GM18868 (cell line): ENCODE results near the gene SYNE1.
"Not testable (repeated sequence)": the region's sequence is repeated elsewhere in the genome, so short reads cannot be mapped to it uniquely, and the experiment has no call there.

Experiments used
- ATAC-seq: cut with Tn5 transposase; IDR thresholded peaks from one replicate; pipeline ENCODE4 v1.9.1; 2021; ENCODE audit warnings: mild to moderate bottlenecking, moderate library complexity; ENCODE audit not compliant: unreplicated experiment

SYNE1 gene

DNA sequence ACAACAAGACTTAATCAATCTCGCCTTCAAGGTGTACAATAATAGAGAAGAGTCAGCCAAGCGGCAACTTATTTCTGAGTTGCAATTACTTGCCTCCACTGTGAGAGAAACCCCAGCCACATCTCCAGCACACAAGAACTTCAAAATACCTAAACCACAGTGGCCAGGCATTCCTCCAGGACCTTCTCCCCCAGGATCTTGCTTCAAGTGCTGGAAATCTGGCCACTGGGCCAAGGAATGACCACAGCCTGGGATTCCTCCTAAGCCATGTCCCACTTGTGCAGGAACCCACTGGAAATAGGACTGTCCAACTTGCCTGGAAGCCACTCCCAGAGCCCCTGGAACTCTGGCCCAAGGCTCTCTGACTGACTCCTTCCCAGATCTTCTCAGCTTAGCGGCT lies 144.9 kb downstream of the SYNE1 start:
- ATAC-seq: not testable (repeated sequence)

DNA sequence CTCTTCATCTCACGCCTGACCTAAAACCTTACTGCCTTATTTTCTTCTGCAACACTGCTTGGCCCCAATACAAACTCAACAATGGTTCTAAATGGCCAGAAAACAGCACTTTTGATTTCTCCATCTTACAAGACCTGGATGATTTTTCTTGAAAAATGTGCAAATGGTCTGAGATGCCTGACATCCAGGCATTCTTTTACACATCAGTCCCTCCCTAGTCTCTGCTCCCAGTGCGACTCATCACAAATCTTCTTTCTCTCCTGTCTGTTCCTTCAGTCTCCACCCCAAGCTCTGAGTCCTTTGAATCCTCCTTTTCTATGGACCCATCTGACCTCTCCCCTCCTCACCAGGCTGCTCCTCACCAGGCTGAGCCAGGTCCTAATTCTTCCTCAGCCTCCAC lies 145.7 kb downstream of the SYNE1 start:
- ATAC-seq: not testable (repeated sequence)

DNA sequence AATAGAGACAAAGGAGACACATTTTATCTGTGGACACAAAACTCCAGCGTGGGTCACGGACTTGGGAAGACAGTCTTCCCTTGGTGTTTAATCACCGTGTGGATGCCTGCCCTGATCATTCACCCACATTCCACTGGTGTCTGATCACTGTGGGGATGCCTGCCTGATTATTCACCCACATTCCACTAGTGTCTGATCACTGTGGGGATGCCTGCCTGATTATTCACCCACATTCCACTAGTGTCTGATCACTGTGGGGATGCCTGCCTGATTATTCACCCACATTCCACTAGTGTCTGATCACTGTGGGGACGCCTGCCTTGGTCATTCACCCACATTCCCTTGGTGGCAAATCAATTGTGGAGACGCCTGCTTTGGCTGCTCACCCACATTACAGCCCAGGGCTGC lies 146.2 kb downstream of the SYNE1 start:
- ATAC-seq: not testable (repeated sequence)

DNA sequence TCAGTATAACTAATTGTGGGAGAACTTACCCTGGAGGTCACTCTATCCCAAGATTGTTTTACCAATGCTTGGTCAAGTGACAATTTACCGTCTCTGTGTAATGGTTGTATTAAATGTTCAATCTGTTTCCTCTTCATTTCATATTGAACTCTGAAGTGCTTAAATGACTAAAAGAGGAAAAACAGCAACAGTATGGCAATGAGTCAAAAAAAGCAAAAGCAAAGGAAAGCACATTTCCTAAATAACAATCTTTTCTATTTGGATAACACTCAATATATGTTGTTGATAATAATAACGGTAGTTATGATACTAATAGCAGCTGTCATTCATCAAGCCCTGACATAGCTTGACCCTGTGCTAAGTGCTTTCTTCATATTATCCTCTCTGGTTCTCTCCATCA lies 152.4 kb downstream of the SYNE1 start:
- no peak for ATAC-seq

DNA sequence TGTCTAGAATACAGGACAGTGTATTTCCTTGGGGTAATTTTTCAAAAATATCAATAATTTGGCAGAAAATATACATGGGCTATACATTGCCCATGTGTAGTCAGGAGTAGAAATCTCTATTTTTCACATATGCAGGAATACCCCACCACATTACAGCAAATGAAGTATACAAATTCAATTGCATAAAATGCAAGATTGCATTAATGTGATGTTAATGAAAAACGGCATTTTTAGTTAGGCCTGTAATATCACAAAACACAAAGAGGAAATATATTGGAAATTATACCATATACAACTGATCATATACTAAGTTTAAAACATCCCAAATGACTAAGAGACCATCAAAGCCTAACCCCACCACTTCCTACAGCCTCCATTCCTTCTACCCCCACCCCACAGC lies 154.9 kb downstream of the SYNE1 start:
- no peak for ATAC-seq

DNA sequence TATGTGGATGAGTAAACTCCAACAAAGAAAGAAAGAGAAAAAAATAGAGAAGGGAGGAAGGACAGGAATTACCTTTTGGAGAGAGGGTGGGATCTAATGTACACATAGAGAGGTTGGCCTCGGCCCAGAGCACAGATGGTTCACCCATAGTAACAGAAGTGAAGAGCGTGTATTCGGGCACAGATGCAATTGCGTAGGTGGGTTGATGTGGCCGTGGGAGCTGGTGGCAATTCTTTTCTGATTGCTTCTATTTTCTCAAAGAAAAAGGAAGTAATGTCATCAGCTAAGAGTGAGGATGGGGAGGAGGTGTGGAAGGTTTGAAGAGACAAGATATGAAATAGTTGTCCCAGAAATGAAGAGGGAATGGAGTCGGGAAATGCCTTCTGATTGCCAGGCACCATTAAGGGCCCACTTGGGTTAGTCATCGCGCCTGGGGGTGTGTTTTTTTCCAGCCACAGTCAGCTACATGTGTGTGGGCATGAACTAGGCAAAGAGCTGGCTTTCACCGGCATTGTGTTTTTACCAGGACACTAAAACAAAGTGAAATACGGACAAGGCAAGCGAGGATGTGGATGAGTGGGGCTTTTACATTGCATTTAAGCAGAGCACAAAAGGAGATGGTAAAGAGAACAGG lies 158.7 kb downstream of the SYNE1 start:
- no peak for ATAC-seq

DNA sequence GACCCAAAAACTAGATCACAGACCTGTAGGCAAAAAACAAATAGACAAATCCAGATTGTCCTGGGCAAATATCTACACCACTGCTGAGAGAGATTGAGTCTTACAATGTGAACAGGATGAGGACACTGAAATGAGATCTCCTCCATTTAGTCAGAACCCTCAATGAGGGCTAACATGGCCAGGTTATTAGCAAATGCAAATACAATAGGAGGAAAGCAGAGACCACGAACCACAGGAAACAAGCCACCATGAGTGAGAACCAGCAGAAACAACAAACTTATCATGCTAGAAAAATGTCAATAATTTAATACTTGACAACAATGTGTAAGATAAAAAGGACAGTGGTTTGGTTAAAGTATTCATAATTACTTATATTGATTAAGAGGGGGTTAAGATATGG lies 162.8 kb downstream of the SYNE1 start:
- ATAC-seq: no peak

DNA sequence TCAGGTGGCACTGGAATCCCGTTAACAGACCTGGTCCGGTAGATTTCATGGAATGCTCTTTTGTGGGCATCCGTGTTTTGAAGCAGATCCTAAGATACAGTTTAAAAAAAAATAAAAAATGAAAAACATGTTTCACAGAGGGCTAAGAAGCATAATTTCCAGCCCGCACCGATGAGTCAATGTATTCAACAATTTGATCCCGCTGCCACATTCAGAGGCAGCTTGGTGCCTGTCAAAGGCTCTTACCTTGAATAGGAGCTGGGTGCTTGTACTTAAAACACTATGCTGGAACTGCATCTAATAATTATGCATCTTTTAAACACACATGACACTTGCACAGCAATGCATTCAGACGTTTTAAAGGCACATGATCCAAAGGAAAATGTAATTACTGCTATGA lies 164.8 kb downstream of the SYNE1 start:
- ATAC-seq: no peak

DNA sequence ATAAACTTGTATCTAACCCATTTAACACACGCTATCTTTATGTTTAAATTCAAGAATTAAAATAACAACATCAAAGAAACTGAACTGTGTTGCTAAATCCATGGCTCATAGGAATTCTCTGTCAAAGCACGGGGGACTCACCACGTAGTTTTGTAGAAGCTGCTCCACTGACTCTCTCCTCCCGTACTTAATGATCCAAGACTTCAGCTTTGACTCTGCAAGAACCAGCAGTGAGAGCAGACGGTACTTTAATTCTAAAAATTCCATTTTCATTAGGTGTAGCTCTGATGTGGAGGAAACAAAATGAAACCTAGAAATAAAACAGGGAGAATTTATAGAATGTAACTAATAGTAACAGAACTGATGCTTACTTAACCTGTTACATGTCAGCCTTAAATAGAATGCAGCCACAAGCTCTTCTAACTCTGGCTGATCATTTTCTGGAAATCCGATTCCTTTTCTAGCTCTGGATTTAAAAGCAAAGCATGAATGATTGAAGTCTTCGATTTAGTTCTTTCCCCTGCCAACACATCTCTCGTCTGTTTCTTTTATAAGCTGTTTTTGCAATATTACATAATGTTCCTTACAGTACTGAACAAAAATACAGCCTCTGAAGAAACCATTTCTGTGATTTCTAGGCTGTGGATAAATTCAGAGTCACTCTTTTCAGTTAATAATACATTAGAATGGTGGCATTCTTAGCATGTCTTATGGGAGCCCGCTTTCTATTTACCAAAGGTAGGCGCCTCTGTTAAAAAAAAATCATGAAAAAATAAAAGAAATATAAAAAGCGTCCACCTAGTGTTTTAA lies 165.5 kb downstream of the SYNE1 start:
- ATAC-seq: no peak

DNA sequence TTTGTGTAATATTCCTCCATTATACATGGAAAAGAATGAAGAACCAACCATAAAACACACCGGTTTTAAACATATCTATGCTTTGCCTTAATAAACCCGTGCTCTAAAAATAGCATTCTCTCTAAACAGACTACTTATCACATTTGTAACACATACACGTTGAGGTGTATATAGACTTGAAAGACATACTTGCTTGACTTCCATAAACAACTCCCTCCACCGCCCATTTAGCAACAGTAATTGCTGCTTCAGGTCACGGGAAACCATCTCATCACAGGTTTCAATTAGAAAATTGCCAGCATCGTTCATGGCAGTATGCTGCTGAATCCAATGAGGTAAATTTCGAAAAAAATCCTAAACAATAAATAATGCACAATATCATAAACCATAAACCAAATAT lies 174.0 kb downstream of the SYNE1 start:
- ATAC-seq: no peak

DNA sequence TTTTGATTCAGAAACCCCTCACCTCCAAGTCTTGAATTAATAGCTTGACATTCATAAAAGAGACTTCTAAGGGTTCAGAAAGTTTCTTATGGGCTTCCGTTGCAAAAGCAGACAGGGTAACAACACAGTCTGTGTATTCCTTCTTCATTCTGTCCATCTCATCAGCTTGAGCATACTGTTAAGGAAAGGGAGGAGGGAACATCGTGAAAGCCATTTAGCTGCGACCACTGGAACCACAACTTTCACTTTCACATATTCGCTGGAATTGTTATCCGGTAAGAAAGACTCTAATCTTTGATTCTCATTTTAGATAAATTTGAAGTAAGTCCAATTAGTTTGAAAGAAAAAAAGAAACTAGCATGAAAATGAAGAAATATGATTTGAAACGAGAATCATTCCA lies 174.4 kb downstream of the SYNE1 start:
- ATAC-seq: no peak

DNA sequence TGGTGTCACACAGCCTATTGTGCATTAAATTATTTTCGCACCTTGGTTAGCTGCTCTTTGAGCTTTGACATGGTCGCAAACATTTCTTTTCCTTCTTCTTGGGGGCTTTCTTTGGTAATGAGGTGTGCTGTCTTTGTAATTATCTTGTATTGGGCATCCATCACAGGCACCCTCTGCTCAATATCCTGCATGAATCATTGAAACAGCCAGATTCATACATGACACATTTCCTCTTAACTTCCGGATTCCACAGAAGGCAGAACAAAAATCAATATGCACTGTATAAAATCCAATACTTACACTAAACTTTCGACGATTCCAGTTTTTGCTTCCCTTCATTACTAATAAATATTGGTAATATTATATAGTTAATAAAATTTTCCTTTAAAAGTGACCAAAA lies 175.6 kb downstream of the SYNE1 start:
- no peak for ATAC-seq

DNA sequence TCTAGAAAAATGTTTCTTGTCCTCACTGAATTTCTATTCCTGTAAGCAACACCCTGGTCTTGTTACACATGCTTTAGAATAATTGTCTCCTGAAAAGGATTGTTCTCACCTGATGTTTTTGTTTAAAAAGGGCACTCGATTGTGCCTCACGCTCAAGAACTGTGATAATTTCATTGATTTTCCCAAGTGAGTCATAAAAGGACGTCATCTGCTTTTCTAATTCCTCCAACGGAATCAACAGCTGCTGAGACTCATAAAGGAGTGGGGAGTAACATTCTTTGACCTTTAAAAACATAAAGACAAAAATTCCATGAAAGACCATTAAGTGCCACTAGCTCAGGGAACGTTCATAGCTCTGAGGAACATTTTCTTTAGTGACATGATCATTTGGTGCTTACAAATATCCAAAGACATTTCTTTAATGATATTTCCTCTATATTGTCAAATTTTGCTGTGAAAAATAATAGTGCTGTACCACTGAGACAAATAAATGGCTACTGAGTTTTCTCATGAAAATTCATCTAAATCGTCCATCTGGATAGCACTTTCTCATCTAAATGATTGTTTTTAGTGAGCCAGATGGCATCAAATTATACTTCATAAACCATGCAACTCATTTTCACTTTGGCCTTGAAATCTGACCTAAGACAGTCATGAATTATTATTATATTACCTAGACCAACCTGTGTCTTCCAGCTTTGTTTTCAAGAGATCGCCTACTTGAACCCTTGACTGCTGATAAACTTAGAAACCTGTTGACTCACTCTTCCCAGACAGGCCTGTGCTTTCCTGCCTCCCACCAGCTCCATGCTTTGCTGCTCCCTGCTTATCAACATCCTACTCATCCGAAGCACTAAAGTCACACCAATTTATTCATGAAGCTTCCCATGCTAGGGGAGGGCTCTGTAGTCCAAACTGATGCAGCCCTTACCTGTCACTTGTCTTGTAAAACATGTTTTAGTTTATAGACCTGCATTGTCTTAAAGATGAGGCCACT lies 178.2 kb downstream of the SYNE1 start:
- no peak for ATAC-seq

DNA sequence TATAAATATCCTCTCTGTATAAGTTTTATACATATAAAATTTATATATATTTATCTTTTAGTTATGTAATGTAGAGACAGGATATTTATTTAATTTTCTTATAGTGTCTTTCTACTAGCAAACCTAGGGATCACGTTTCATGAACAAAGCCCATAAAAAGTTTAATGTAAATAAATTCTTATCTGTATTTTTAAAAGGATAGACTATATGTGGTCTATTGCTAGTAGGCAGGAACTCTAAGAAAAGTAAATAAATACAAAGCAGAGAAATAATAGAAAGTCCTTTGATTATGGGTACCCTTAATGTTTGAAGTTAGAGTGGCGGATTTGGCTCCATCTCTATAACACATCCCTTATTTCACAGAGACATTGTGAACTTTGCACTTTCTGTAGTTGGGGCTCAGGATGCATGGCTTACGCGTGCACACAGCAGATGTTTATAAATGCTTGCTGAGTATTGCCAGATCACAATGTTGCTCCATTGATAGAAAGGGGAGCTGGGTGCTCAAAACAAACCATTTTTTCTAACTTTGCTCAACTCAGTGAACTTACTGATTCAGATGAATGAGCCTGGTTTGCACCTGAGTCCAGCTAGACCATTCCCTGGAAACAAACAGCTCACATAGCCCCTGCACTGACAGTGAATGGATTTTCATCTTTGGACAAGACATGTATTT lies 179.1 kb downstream of the SYNE1 start:
- no peak for ATAC-seq

DNA sequence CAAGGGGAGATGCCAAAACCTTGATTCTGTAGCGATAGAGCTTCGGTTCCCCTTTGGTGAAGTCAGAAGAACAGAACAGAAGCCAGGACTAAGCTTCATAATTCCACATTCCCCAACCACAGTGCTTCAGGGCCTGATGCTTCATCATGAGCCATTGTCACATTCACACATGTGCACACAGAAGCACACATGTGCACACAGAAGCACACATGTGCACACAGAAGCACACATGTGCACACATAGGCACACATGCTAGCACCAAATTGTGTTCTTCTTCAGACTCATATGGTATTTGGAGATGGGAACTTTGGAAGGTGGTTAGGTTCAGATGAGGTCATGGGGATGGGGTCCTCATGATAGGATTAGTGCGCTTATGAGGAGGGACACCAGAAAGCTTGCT lies 183.2 kb downstream of the SYNE1 start:
- no peak for ATAC-seq

DNA sequence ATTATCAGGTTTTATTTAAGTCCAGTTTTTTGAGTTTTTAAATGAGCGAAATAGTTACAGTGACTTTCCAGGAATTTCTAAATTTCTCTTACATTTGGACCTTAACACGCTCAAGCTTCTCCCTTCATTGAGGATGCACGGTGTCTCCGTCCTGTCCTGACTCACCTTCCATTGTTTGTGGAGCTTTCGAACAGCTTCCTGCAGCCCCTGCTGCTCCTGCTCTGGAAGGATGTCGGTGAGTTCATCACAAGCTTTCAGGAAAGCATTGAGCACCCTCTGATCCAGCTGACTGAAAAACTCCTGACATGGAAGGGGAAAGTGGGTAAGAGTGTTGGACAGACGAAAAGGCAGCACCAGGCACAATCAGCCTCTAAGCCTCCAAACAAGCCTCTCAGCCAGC lies 183.7 kb downstream of the SYNE1 start:
- no peak for ATAC-seq

DNA sequence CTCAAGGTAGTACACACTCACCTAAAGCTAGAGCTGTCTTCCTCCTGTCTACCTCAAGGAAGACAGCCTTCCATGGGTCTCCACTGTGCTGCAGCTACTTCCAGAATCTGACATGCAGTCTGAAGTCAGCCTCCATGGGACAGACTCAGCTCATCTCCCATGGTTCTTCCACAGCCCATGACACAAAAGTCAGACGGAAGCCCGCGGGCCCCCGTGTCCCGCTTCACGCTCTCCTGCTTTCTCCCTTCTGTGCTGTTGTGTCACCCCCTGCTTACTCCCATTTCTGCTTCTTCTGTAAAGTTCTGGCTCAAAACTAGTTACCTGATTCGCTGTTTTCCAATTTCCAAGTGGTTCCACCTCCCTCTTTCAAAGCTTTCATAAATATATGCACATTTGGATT lies 184.5 kb downstream of the SYNE1 start:
- ATAC-seq: no peak

DNA sequence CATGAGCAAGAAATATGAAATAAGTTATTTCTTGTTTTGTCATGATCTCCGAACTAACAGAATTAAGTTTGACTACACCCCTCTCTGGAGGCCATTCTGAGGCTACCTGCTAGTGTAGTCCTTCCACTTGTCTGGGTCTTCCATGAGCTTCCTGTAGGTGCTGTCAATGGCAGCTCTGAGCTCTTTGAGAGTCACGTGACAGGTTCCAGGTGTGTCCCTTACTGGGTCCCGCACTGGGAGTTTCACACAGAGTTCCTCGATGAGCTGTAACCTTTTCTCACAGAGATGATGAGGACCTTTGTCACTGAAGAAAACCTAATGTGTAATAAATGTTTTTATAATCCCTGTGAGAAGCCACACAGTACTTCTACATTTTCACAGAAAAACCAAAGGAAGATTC lies 186.6 kb downstream of the SYNE1 start:
- no peak for ATAC-seq

DNA sequence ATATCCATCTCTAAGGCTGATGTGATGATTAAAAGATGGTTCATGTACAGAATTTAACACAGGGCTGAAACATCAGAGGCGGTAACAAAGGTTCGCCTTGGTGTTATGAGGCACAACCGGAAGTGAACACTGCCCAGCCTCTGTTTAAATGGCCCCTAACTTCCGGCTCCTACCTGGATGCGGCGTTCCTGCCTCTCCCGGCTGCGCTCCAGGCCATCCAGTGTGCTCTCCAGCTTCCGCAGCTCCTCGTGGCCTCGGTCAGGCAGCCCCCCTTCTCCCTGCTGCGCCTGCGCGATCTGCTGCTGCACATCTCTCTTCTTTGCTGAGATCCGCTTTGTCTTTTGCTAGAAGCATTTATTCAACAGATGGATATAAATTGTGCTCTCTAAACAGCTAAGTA lies 195.3 kb downstream of the SYNE1 start:
- ATAC-seq: no peak

DNA sequence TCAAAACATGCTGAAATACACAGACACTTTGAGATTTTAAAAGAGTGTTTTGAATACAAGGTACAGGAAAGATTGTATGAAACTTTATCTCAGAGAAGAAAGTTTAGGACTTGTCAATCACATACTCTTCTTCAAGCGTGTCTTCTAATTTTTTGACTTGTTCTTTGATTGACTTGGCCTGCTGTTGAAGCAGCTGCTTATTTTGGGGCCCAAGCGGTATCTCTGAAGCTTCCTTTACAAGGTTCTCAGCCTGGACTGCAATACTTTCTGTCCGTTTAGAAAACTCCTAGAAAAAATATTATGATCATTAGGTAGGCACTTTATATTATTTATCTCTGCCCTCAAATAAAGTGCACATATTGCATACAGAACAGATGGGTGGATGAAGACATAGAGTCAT lies 201.3 kb downstream of the SYNE1 start:
- no peak for ATAC-seq

DNA sequence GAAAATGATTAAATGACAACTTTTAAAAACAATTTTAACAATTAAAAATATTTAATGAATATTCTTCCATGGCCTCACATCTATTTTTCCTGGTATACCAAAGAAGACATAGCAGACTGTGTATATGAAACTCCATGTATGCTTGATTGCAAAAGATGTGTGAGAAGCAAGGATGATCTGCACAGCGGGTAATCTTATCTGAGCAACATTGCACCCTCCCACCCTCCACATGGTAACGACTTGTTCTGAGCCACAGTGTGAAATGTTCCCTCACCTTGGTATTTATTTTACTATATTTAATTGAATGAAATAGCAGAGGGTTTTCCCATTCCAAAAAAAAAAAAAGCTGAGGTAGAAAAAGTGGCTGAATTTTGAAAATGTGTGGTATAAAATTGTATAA lies 204.4 kb downstream of the SYNE1 start:
- ATAC-seq: no peak
